ENCODE data around the gene LDB2.

The LDB2 gene

DNA sequence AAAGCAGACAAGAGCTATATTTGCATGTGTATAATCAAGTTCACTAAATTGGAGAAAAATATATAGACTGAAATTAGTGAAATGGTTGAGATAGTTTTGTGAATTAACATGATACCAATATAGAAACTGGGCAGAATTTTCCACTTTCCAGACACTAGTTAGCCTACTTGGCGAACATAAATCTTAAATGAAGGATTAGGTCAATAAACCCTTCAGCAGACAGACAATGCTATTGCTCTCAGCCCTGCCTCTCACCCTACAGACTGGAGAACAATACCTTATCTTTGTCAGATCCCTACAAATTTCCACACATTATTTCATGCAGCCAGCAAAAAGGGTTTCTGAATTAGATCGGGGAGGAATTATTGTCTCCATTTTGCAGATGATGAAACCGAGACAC lies 435.8 kb downstream of the LDB2 start:
- CTCF ChIA-PET, result no interaction called here
- no peak for TF ChIP-seq ELF4 (IDR thresholded peaks at IDR 0.05)
- TF ChIP-seq TARDBP (IDR thresholded peaks at IDR 0.05), result no peak
- no peak for TF ChIP-seq FOXK2 (IDR thresholded peaks at IDR 0.05)
- no peak for TF ChIP-seq LEF1 (IDR thresholded peaks at IDR 0.05; ENCODE audit: borderline replicate concordance)
- no peak for TF ChIP-seq NFRKB (IDR thresholded peaks at IDR 0.05)
- TF ChIP-seq CTBP1 (IDR thresholded peaks at IDR 0.05; ENCODE audit: borderline replicate concordance), result no peak
- no peak for TF ChIP-seq ZNF384 (IDR thresholded peaks at IDR 0.05)
- no peak for TF ChIP-seq SUZ12 (IDR thresholded peaks at IDR 0.05)
- TF ChIP-seq BHLHE40 (IDR thresholded peaks at IDR 0.05; ENCODE audit: borderline replicate concordance), result no peak
- TF ChIP-seq L3MBTL2 (conservative IDR thresholded peaks at IDR 0.05), result no peak
- no peak for TF ChIP-seq PKNOX1 (IDR thresholded peaks at IDR 0.05)
- TF ChIP-seq FOXM1 (IDR thresholded peaks at IDR 0.05; ENCODE audit: borderline replicate concordance), result no peak
- TF ChIP-seq SP1 (IDR thresholded peaks at IDR 0.05), result no peak
- no peak for TF ChIP-seq ARNT (IDR thresholded peaks at IDR 0.05)
- TF ChIP-seq FOXA1 (IDR thresholded peaks at IDR 0.05), result no peak
- TF ChIP-seq HDGF (IDR thresholded peaks at IDR 0.05; ENCODE audit: borderline replicate concordance), result no peak
- POLR2A ChIA-PET, result no interaction called here
- DNase-seq (ENCODE audit: extremely low spot score), result no peak

GRCh38 chr4:16461362-16461761 lies 437.1 kb downstream of the LDB2 start:
- ChIA-PET POLR2A (no interaction called here), CTCF (no interaction called here)
- DNase-seq (ENCODE audit: extremely low spot score), result no peak
- TF ChIP-seq ZNF384 (IDR thresholded peaks at IDR 0.05) (no peak), PKNOX1 (IDR thresholded peaks at IDR 0.05) (no peak), FOXA1 (IDR thresholded peaks at IDR 0.05) (no peak), FOXK2 (IDR thresholded peaks at IDR 0.05) (no peak), NFRKB (IDR thresholded peaks at IDR 0.05) (no peak), LEF1 (IDR thresholded peaks at IDR 0.05; ENCODE audit: borderline replicate concordance) (no peak), HDGF (IDR thresholded peaks at IDR 0.05; ENCODE audit: borderline replicate concordance) (no peak), CTBP1 (IDR thresholded peaks at IDR 0.05; ENCODE audit: borderline replicate concordance) (no peak), ARNT (IDR thresholded peaks at IDR 0.05) (no peak), L3MBTL2 (conservative IDR thresholded peaks at IDR 0.05) (no peak), BHLHE40 (IDR thresholded peaks at IDR 0.05; ENCODE audit: borderline replicate concordance) (no peak), FOXM1 (IDR thresholded peaks at IDR 0.05; ENCODE audit: borderline replicate concordance) (no peak), ELF4 (IDR thresholded peaks at IDR 0.05) (no peak), SUZ12 (IDR thresholded peaks at IDR 0.05) (no peak), TARDBP (IDR thresholded peaks at IDR 0.05) (no peak), SP1 (IDR thresholded peaks at IDR 0.05) (no peak)

DNA sequence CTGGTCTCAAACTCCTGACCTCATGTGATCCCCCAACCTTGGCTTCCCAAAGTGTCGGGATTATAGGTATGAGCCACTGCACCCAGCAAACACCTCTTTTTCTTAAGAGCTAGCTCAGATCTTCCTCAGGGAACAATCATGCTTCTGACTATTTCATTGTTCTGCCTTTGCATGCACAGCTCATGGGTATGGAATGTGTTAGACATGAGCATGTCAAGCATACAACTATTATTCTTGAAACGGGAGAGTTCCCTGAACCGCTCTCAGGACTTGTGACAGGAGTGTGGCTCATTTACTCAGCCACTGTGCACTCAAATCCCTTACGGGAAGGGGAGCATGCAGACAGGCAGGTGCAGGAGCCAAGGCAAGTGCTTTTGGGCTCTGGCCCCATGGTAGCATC lies 440.5 kb downstream of the LDB2 start:
- TF ChIP-seq ARNT (IDR thresholded peaks at IDR 0.05) (no peak), L3MBTL2 (conservative IDR thresholded peaks at IDR 0.05) (no peak)
- ChIA-PET CTCF (no interaction called here), POLR2A (no interaction called here)
- DNase-seq (ENCODE audit: extremely low spot score), result no peak
